Peyer's patch (tissue), 4 donors: ENCODE results near the gene RIMBP2. TPM values are rescaled to one million over a fixed set of nuclear protein-coding genes. Genes with fewer than 3 reads are reported as not detected.

ENCODE experiments used
- DNase-seq, 3 donors: peaks; one replicate each; pipeline ENCODE4 v3.0.0-alpha.2; 2017 to 2019
- H3K27ac ChIP-seq, 4 donors: fragments of 200-600 bp; sonication (generic); one replicate each; pipeline ENCODE4 v1.5.1; 2016 to 2019
- H3K27me3 ChIP-seq, 2 donors: fragments of 200-600 bp; sonication (generic); one replicate each; pipeline ENCODE4 v1.5.1; 2019
- H3K36me3 ChIP-seq, 3 donors: fragments of 200-600 bp; sonication (generic); one replicate each; pipeline ENCODE4 v1.5.1; 2016 to 2019
- H3K4me1 ChIP-seq, 4 donors: fragments of 200-600 bp; sonication (generic); one replicate each; pipeline ENCODE4 v1.5.1; 2016 to 2019
- H3K4me3 ChIP-seq, 4 donors: fragments of 200-600 bp; sonication (generic); 1 replicate in 3 of 4; 2 replicates in 1 of 4; pipeline ENCODE4 v1.5.1; 2016 to 2019; ENCODE audit warnings: mild to moderate bottlenecking in 1 of 4
- H3K9me3 ChIP-seq, 4 donors: fragments of 200-600 bp; sonication (generic); one replicate each; pipeline ENCODE4 v1.5.1; 2016 to 2019; ENCODE audit warnings: mild to moderate bottlenecking in 1 of 4
- CTCF ChIP-seq, 6 experiments: fragments of 450-650 bp in 4 of 6; fragments of 200-600 bp in 2 of 6; sonication (generic) in 1 of 6; IDR thresholded peaks; one replicate each; pipeline ENCODE4 v1.5.1; 2017 to 2019; ENCODE audit warnings: antibody characterized with exemption in 6 of 6, mild to moderate bottlenecking in 3 of 6, moderate library complexity in 1 of 6
- POLR2A ChIP-seq, 2 donors: fragments of 450-650 bp; IDR thresholded peaks; one replicate each; pipeline ENCODE4 v1.5.1; 2017; ENCODE audit warnings: antibody characterized with exemption in 2 of 2, mild to moderate bottlenecking in 2 of 2, moderate library complexity in 2 of 2
- total RNA-seq, 4 donors: library from RNA; depleted of rRNA; stranded (reverse); fragments of >200 nt; gene quantifications; one replicate each; pipeline ENCODE4 v1.1.0, GENCODE V29; 2016

RIMBP2 gene
- total RNA-seq, 4 donors from 2014 or later = 8.8 to 19.8 (median 16.0) TPM

GRCh38 chr12:130706885-130707570 lies 9.1 kb downstream of the RIMBP2 start:
- no peak overlapping the region for H3K27ac ChIP-seq
- no peak overlapping the region for H3K4me3 ChIP-seq
- no peaks in the 10 kb centered on the region for H3K9me3 ChIP-seq
- no peak for TF ChIP-seq POLR2A (IDR thresholded peaks at IDR 0.05)
- no peak for TF ChIP-seq CTCF (IDR thresholded peaks at IDR 0.05)
- no peaks in the 10 kb centered on the region for H3K4me1 ChIP-seq
- no peaks in the 10 kb centered on the region for H3K27me3 ChIP-seq
- H3K36me3 ChIP-seq = no peaks in the 10 kb centered on the region
- DNase-seq = no peak

- Histone ChIP-seq H3K27ac (no peak overlapping the region), H3K4me1 (no peaks in the 10 kb centered on the region), H3K9me3 (no peaks in the 10 kb centered on the region), H3K27me3 (no peaks in the 10 kb centered on the region), H3K4me3 (no peak overlapping the region), H3K36me3 (no peaks in the 10 kb centered on the region)
- peak in 1 of 3 donors; percentile 36 for DNase-seq
- TF ChIP-seq CTCF (IDR thresholded peaks at IDR 0.05) (no peak), POLR2A (IDR thresholded peaks at IDR 0.05) (no peak)
These were observed 9.8 kb downstream of the RIMBP2 start for GRCh38 chr12:130706311-130706710.

GRCh38 chr12:130705178-130705822 lies 10.8 kb downstream of the RIMBP2 start:
- no peaks in the 10 kb centered on the region for H3K27me3 ChIP-seq
- H3K27ac ChIP-seq = no peak overlapping the region
- no peak for TF ChIP-seq CTCF (IDR thresholded peaks at IDR 0.05)
- TF ChIP-seq POLR2A (IDR thresholded peaks at IDR 0.05) = no peak
- no peaks in the 10 kb centered on the region for H3K36me3 ChIP-seq
- no peaks in the 10 kb centered on the region for H3K4me1 ChIP-seq
- no peak for DNase-seq
- H3K4me3 ChIP-seq = no peak overlapping the region
- no peaks in the 10 kb centered on the region for H3K9me3 ChIP-seq

GRCh38 chr12:130704606-130705005 lies 11.5 kb downstream of the RIMBP2 start:
- no peaks in the 10 kb centered on the region for H3K4me1 ChIP-seq
- no peaks in the 10 kb centered on the region for H3K36me3 ChIP-seq
- H3K27me3 ChIP-seq = no peaks in the 10 kb centered on the region
- H3K9me3 ChIP-seq = no peaks in the 10 kb centered on the region
- TF ChIP-seq CTCF (IDR thresholded peaks at IDR 0.05) (no peak), POLR2A (IDR thresholded peaks at IDR 0.05) (no peak)
- H3K27ac ChIP-seq = no peak overlapping the region
- peak in 1 of 3 donors; percentile 38 for DNase-seq
- no peak overlapping the region for H3K4me3 ChIP-seq

- no peak for DNase-seq
- TF ChIP-seq POLR2A (IDR thresholded peaks at IDR 0.05) (no peak), CTCF (IDR thresholded peaks at IDR 0.05) (no peak)
These were observed 12.2 kb downstream of the RIMBP2 start for GRCh38 chr12:130703733-130704375.

More at GRCh38 chr12:130703733-130704375, 12.2 kb downstream of the RIMBP2 start:
- Histone ChIP-seq H3K9me3 (no peaks in the 10 kb centered on the region), H3K27me3 (no peaks in the 10 kb centered on the region), H3K4me3 (no peak overlapping the region), H3K27ac (no peak overlapping the region), H3K36me3 (no peaks in the 10 kb centered on the region), H3K4me1 (no peaks in the 10 kb centered on the region)
